GM13977 (cell line): ENCODE data around the gene ABCB6.
"Not testable (repeated sequence)": the region's sequence is repeated elsewhere in the genome, so short reads cannot be mapped to it uniquely, and the experiment has no call there.

Source experiments
- DNase-seq: peaks from one replicate; pipeline ENCODE4 v3.0.0; 2012; ENCODE audit warnings: low spot score
- CTCF ChIP-seq: IDR thresholded peaks from 2 replicates; pipeline ENCODE4 v1.5.1; 2012; ENCODE audit warnings: mild to moderate bottlenecking, control low read depth; ENCODE audit not compliant: insufficient read depth; ENCODE audit errors: extremely low read depth, missing control alignments
- in situ Hi-C: fragments of 300-500 bp; cut with MboI; formaldehyde crosslinking; loops from one replicate; pipeline ENCODE4 v1.12.0; 2022; ENCODE audit warnings: low sequenced_read_pairs, low pct_unique_long_range_greater_than_20kb, mixed read lengths, inconsistent platforms; ENCODE audit not compliant: unreplicated experiment

ABCB6 gene

DNA sequence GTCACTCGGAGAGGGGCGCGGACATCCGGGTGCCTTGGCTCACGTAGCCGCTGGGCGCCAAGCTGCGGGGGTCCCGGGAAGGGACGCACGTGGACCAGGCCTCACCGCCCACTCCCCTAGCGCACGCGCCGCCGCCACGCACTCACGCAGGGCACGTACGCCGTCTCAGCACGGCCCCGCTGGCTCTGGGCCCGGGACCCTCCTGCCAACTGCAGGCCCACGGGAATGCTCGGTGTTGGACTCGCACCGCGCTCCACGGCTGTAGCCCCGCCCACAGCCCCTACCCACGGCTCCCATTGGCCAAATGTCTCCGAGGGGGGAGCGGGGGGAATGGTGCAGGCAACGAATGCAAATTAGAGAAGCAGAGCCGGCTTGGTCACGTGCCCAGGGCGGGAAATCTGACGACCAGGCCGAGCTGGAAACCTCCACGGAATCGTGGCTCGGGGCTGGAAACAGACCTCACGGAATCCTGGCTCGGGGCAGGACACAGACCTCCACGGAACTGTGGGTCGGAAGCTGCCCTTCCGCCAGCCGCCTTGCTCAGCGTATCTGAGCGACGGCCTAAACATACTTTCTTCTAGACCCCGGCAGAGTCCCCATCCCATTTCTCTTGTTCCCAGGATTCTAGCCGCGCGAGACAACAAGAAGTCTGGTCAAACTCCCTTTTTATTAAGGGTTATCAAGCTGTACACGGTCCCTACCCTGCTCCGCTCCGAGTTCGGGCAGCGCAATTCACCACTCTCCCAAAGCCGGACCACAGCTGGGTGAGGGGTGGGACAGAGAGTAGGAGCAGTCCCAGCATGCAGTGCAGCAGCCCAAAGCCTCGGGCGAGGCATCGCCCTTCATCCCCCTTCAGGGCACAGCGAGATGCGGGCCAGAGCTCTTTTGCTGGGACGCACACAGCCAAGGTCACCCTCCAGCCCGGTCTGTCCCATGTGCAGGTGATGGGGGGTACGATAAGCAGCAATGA, at the start of gene ABCB6:
TSS of gene ABCB6 (minus strand) at position 227 of the 970 bp plus-strand sequence. CDS start 285 bp downstream, outside the sequence.
- no peak for TF ChIP-seq CTCF
- in situ Hi-C loops = no loop called here

GRCh38 chr2:219268294-219268693, 49.5 kb upstream of the ABCB6 start:
- in situ Hi-C loops = no loop called here
- DNase-seq = no peak
- no peak for TF ChIP-seq CTCF

More for the DNA sequence above, at the start of gene ABCB6:
- peak; percentile 95 for DNase-seq

DNA sequence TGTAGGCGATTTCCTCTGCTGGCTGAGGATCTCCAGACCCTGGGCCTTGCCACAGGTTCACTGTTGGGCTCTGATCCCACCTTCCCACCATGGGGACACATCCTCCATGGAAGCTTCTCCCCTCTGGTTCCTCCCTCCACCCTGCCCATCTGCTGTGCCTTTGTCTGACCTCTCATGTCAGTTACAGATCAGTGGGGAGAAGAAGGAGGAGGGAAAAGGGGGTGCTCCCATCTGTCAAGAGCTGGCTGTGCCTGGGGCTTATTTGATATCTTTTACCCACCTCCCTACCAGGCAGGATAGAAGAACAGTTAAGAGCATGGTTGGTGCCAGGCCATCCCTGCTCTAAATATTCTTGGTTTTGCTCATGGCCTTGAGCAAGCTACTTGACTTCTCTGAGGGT, 48.1 kb upstream of the ABCB6 start:
- TF ChIP-seq CTCF = no peak
- no peak for DNase-seq
- in situ Hi-C loops = no loop called here

GRCh38 chr2:219266232-219266631, 47.5 kb upstream of the ABCB6 start:
- no peak for TF ChIP-seq CTCF
- no peak for DNase-seq
- in situ Hi-C loops = no loop called here

GRCh38 chr2:219261024-219261855, 42.5 kb upstream of the ABCB6 start:
- TF ChIP-seq CTCF = no peak
- in situ Hi-C loops = no loop called here
- DNase-seq = no peak

DNA sequence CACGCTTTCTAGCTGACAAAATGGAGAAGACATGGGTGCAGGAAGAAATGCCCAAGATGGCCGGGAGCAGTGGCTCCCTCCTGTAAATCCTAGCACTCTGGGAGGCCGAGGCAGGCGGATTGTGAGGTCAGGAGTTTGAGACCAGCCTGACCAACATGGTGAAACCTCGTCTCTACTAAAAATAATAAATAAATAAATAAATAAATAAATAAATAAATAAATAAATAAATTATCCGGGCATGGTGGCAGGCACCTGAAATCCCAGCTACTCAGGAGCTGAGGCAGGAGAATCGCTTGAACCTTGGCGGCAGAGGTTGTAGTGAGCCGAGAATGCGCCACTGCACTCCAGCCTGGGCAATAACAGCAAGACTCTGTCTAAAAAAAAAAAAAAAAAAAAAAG, 40.2 kb upstream of the ABCB6 start:
- in situ Hi-C loops, DNase-seq: not testable (repeated sequence)
